IMR-90 (cell line): ENCODE data around the gene MRPS5. TPM values are rescaled to one million over a fixed set of nuclear protein-coding genes. Genes with fewer than 3 reads are reported as not detected.

ENCODE experiments used
- ATAC-seq: fragments of 200-7000 bp; cut with Tn5 transposase; 2 replicates; pipeline ENCODE4 v1.9.1; 2020; ENCODE audit warnings: low read depth, mild to moderate bottlenecking, moderate library complexity
- BruUV-seq: library from RNA; stranded (reverse); fragments of 400-500 nt; replicated peaks from 2 replicates; lab custom pipeline; 2021; lab: Mats Ljungman, UMichigan
- CTCF ChIA-PET: fragments of 300-600 bp; formaldehyde crosslinking; extraction: SDS; loops from one replicate; lab custom pipeline; 2021; ENCODE audit warnings: antibody characterized with exemption; lab: Yijun Ruan, JAX
- POLR2A ChIA-PET: fragments of 300-600 bp; sonication (Branson Sonifier 250); formaldehyde crosslinking; loops from one replicate; lab custom pipeline; 2022; ENCODE audit warnings: antibody characterized with exemption; ENCODE audit not compliant: unreplicated experiment; lab: Charles Lee
- DNase-seq: peaks from one replicate; pipeline ENCODE4 v3.0.0; 2013
- H2AFZ ChIP-seq: replicated peaks from 2 replicates; pipeline ENCODE3; 2013; ENCODE audit warnings: low read length, mild to moderate bottlenecking; ENCODE audit not compliant: poor library complexity
- H2AK5ac ChIP-seq: 2 replicates; pipeline ENCODE4 v1.6.1; 2013; ENCODE audit warnings: low read depth, low read length, inconsistent platforms
- H2AK9ac ChIP-seq: replicated peaks from 2 replicates; pipeline ENCODE3; 2013; ENCODE audit warnings: mild to moderate bottlenecking, low read depth, low read length, moderate library complexity; ENCODE audit not compliant: poor library complexity
- H2BK120ac ChIP-seq: 2 replicates; pipeline ENCODE4 v1.6.1; 2013; ENCODE audit warnings: low read depth, low read length, inconsistent platforms
- H2BK15ac ChIP-seq: 3 replicates; pipeline ENCODE4 v1.6.1; 2013; ENCODE audit warnings: low read depth, low read length, inconsistent platforms
- H2BK20ac ChIP-seq: 2 replicates; pipeline ENCODE4 v1.6.1; 2013; ENCODE audit warnings: low read depth, mild to moderate bottlenecking, inconsistent platforms, low read length, moderate library complexity
- H2BK5ac ChIP-seq: 2 replicates; pipeline ENCODE4 v1.6.1; 2013; ENCODE audit warnings: mild to moderate bottlenecking, low read depth, low read length, inconsistent platforms; ENCODE audit not compliant: poor library complexity, severe bottlenecking
- H3K14ac ChIP-seq: replicated peaks from 2 replicates; pipeline ENCODE4 v1.6.1; 2013; ENCODE audit warnings: low read depth, low read length, inconsistent platforms
- H3K18ac ChIP-seq: 2 replicates; pipeline ENCODE4 v1.6.1; 2013; ENCODE audit warnings: low read depth, low read length, control low read depth
- H3K23ac ChIP-seq: 2 replicates; pipeline ENCODE4 v1.6.1; 2013; ENCODE audit warnings: low read depth, low read length, inconsistent platforms
- H3K27ac ChIP-seq: 2 replicates; pipeline ENCODE4 v1.5.1; 2013; ENCODE audit warnings: mild to moderate bottlenecking, control low read depth, low read length; ENCODE audit not compliant: insufficient read depth
- H3K27me3 ChIP-seq: 2 replicates; pipeline ENCODE4 v1.6.1; 2013; ENCODE audit warnings: low read length; ENCODE audit not compliant: control insufficient read depth, insufficient read depth
- H3K36me3 ChIP-seq: 2 replicates; pipeline ENCODE4 v1.6.1; 2013; ENCODE audit warnings: low read length, mixed read lengths; ENCODE audit not compliant: control insufficient read depth, insufficient read depth
- H3K4ac ChIP-seq: 2 replicates; pipeline ENCODE4 v1.6.1; 2013; ENCODE audit warnings: low read depth, low read length, inconsistent platforms
- H3K4me1 ChIP-seq: 2 replicates; pipeline ENCODE4 v1.6.1; 2013; ENCODE audit warnings: low read length, mixed read lengths; ENCODE audit not compliant: control insufficient read depth, insufficient read depth
- H3K4me2 ChIP-seq: 2 replicates; pipeline ENCODE4 v1.6.1; 2013; ENCODE audit warnings: low read depth, mild to moderate bottlenecking, control low read depth, low read length, moderate library complexity
- H3K4me3 ChIP-seq: 2 replicates; pipeline ENCODE4 v1.5.1; 2013; ENCODE audit warnings: low read depth, mild to moderate bottlenecking, control low read depth, low read length, moderate library complexity; ENCODE audit not compliant: insufficient read depth
- H3K56ac ChIP-seq: 2 replicates; pipeline ENCODE4 v1.6.1; 2013; ENCODE audit warnings: low read length, inconsistent platforms; ENCODE audit not compliant: insufficient read depth; ENCODE audit errors: extremely low read depth
- H3K79me1 ChIP-seq, 2 experiments: 2 replicates each; pipeline ENCODE4 v1.6.1; 2013; ENCODE audit warnings: low read length in 2 of 2, inconsistent platforms in 1 of 2, low read depth in 1 of 2
- H3K9ac ChIP-seq: 2 replicates; pipeline ENCODE4 v1.6.1; 2013; ENCODE audit warnings: low read depth, low read length, control low read depth
- H3K9me1 ChIP-seq: 2 replicates; pipeline ENCODE4 v1.6.1; 2013; ENCODE audit warnings: low read length, inconsistent platforms; ENCODE audit not compliant: insufficient read depth
- H3K9me3 ChIP-seq: 2 replicates; pipeline ENCODE4 v1.6.1; 2013; ENCODE audit warnings: low read length; ENCODE audit not compliant: control insufficient read depth, insufficient read depth
- H4K20me1 ChIP-seq: 2 replicates; pipeline ENCODE4 v1.6.1; 2013; ENCODE audit warnings: low read length, inconsistent platforms; ENCODE audit not compliant: insufficient read depth
- H4K5ac ChIP-seq: 2 replicates; pipeline ENCODE4 v1.6.1; 2013; ENCODE audit warnings: mild to moderate bottlenecking, low read depth, low read length, control low read depth
- H4K8ac ChIP-seq, 2 experiments: 2 replicates each; pipeline ENCODE4 v1.6.1; 2013; ENCODE audit warnings: low read depth in 2 of 2, low read length in 2 of 2, control low read depth in 1 of 2, inconsistent platforms in 1 of 2
- H4K91ac ChIP-seq: 2 replicates; pipeline ENCODE4 v1.6.1; 2013; ENCODE audit warnings: low read depth, low read length, inconsistent platforms; ENCODE audit not compliant: insufficient read depth
- CEBPB ChIP-seq: IDR thresholded peaks from 2 replicates; pipeline ENCODE4 v1.6.1; 2012; ENCODE audit warnings: low read depth, low read length, improper control_type of control experiment
- CHD1 ChIP-seq: IDR thresholded peaks from 2 replicates; pipeline ENCODE4 v1.6.1; 2012; ENCODE audit warnings: low read depth, low read length, improper control_type of control experiment
- FOS ChIP-seq: fragments of 150-350 bp; IDR thresholded peaks from 2 replicates; pipeline ENCODE4 v1.6.1; 2016; ENCODE audit warnings: low read depth, low read length
- MAZ ChIP-seq: IDR thresholded peaks from 2 replicates; pipeline ENCODE4 v1.6.1; 2012; ENCODE audit warnings: low read depth, mild to moderate bottlenecking, low read length, improper control_type of control experiment, moderate library complexity, borderline replicate concordance
- NFE2L2 ChIP-seq: fragments of 150-350 bp; IDR thresholded peaks from 2 replicates; pipeline ENCODE4 v1.6.1; 2016; ENCODE audit warnings: low read depth, mild to moderate bottlenecking, low read length
- WGBS, 2 experiments: methylation state at CpG; one replicate each; pipeline versions ENCODE4 v1.1.5 to v1.1.7; 2013; ENCODE audit warnings: missing lambda C conversion rate in 2 of 2; ENCODE audit not compliant: insufficient read length in 1 of 2; ENCODE audit errors: extremely low coverage in 2 of 2; 5-methylcytosine and 5-hydroxymethylcytosine counted together
- dilution Hi-C: fragments of 300-500 bp; cut with HindIII; formaldehyde crosslinking; loops from one replicate; pipeline ENCODE4 v1.14.3; 2018; ENCODE audit warnings: low sequenced_read_pairs; ENCODE audit not compliant: unreplicated experiment
- in situ Hi-C: fragments of 300-500 bp; cut with MboI; formaldehyde crosslinking; loops from 3 replicates; pipeline ENCODE4 v1.14.3; 2019; ENCODE audit warnings: low sequenced_read_pairs, inconsistent platforms, mixed read lengths
- intact Hi-C: fragments of 100-400 bp; cut with micrococcal nuclease; formaldehyde crosslinking; loops from 2 replicates; pipeline ENCODE4 v1.10.0; 2022
- polyA plus RNA-seq, 3 experiments: library from polyadenylated mRNA; depleted of rRNA; stranded (reverse); fragments of >200 nt; gene quantifications; 2 replicates each; pipeline ENCODE4 v1.2.3, GENCODE V29; 2012; ENCODE audit warnings: low replicate concordance in 1 of 3
- total RNA-seq: library from RNA; depleted of rRNA; stranded (reverse); fragments of >200 nt; gene quantifications from 2 replicates; pipeline ENCODE4 v1.2.3, GENCODE V29; 2012

Gene MRPS5
- total and polyA plus RNA-seq, 2 of the 4 experiments (the other 2 are of a cell fraction) = 27.6 to 44.1 TPM

DNA sequence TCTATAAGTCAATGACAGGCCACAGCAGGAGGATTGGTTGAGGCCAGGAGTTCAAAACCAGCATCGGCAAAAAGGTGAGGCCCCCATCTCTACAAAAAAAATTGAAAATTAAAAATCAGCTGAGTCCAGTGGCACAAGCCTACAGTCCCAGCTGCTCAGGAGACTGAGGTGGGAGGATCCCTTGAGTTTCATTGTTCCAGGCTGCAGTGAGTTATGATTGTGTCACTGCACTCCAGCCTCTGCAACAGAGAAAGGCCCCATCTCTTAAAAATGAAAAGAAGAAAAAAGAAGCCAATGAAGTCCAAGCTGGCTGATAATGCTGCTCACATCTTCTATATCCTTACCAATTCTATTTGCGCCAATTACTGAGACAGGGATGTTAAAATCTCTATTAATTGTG lies 39.1 kb downstream of the MRPS5 start:
- BruUV-seq = no TSS peak
- H2AFZ ChIP-seq = no peak overlapping the region
- no peak overlapping the region for H2BK20ac ChIP-seq
- WGBS, 2 experiments = no CpG with 5 or more reads among the region's 2 CpGs
- H3K27ac ChIP-seq = no peak overlapping the region
- H3K27me3 ChIP-seq = peaks cover 12% of the 10 kb centered on the region
- no peak overlapping the region for H2BK15ac ChIP-seq
- H4K20me1 ChIP-seq = no peaks in the 10 kb centered on the region
- no peaks in the 10 kb centered on the region for H3K9me3 ChIP-seq
- H3K79me1 ChIP-seq = no peaks in the 10 kb centered on the region
- no peak overlapping the region for H3K4me2 ChIP-seq
- H3K56ac ChIP-seq = no peak overlapping the region
- intact Hi-C loops = no loop called here
- no peak overlapping the region for H2AK9ac ChIP-seq
- POLR2A ChIA-PET = no interaction called here
- H4K5ac ChIP-seq = no peak overlapping the region
- TF ChIP-seq CHD1 (no peak), CEBPB (no peak), NFE2L2 (no peak), FOS (no peak), MAZ (no peak)
- H3K4me1 ChIP-seq = no peaks in the 10 kb centered on the region
- H2BK120ac ChIP-seq = no peak overlapping the region
- DNase-seq (no peak), ATAC-seq (no peak)
- H3K14ac ChIP-seq = no peak overlapping the region
- CTCF ChIA-PET = interaction anchor here (0.6 to 1.1 kb wide), 2 partner anchors 60 to 325 kb away, joined by 3 to 4 read pairs; no protein-coding TSS in a partner anchor
- H4K8ac ChIP-seq = no peak overlapping the region
- H4K91ac ChIP-seq = no peak overlapping the region
- no peak overlapping the region for H2AK5ac ChIP-seq
- H3K9me1 ChIP-seq = no peaks in the 10 kb centered on the region
- H3K4ac ChIP-seq = no peak overlapping the region
- H3K4me3 ChIP-seq = no peak overlapping the region
- in situ Hi-C loops = no loop called here
- H3K36me3 ChIP-seq = peaks cover 11% of the 10 kb centered on the region
- H2BK5ac ChIP-seq = no peak overlapping the region
- no peak overlapping the region for H3K18ac ChIP-seq
- dilution Hi-C loops = no loop called here
- H3K23ac ChIP-seq = no peak overlapping the region
- H3K9ac ChIP-seq = no peak overlapping the region
